Activated T-helper 17 cell treated with anti-CD3 and anti-CD28 coated beads, Interleukin-2, amount 50 U/mL, for 72 hours (primary cell): ENCODE data around the gene OLFM3. TPM values are rescaled to one million over a fixed set of nuclear protein-coding genes. Genes with fewer than 3 reads are reported as not detected.

Experiments
- ATAC-seq: fragments of 150-1000 bp; cut with Tn5 transposase; replicated peaks from 2 replicates; pipeline ENCODE4 v1.10.0; 2021; ENCODE audit warnings: mild to moderate bottlenecking, moderate library complexity
- H3K27ac Mint-ChIP-seq: one replicate; pipeline ENCODE4 v1.8.0; 2022; ENCODE audit warnings: mixed read lengths
- H3K27me3 Mint-ChIP-seq: one replicate; pipeline ENCODE4 v1.8.0; 2022; ENCODE audit warnings: mixed read lengths
- H3K36me3 Mint-ChIP-seq: one replicate; pipeline ENCODE4 v1.8.0; 2022; ENCODE audit warnings: low read depth, mild to moderate bottlenecking, mixed read lengths
- H3K4me1 Mint-ChIP-seq: one replicate; pipeline ENCODE4 v1.8.0; 2022; ENCODE audit warnings: mixed read lengths
- H3K4me3 Mint-ChIP-seq: one replicate; pipeline ENCODE4 v1.8.0; 2022; ENCODE audit warnings: mild to moderate bottlenecking, mixed read lengths
- H3K9me3 Mint-ChIP-seq: one replicate; pipeline ENCODE4 v1.8.0; 2022; ENCODE audit warnings: mixed read lengths
- total RNA-seq, 2 donors: library from RNA; stranded (reverse); gene quantifications; one replicate each; pipeline ENCODE4 v1.2.3, GENCODE V29; 2022

OLFM3 gene
- total RNA-seq, 2 donors from 2014 or later = not detected

DNA sequence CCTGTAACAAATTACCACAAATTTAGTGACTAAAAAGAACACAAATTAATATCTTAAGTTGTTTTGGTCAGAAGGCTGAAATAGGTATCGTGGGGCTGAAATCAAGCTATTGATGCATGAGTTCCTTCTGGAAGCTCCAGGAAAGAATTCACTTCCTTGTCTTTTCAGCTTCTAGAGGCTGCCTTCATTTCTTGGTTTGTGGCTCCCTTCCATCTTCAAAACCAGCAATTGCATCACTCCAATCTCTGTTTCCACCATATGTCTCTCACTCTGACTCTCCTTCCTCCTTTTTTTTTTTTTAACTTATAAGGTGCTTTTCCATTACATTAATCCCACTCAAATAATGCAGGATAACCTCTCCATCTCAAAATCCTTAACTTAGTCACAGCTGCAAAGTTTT lies 78.4 kb downstream of the OLFM3 start:
- Mint-ChIP-seq H3K27ac (no peak overlapping the region), H3K36me3 (no peaks in the 10 kb centered on the region), H3K4me1 (no peaks in the 10 kb centered on the region), H3K27me3 (no peaks in the 10 kb centered on the region), H3K4me3 (no peak overlapping the region), H3K9me3 (no peaks in the 10 kb centered on the region)
- ATAC-seq = no peak

DNA sequence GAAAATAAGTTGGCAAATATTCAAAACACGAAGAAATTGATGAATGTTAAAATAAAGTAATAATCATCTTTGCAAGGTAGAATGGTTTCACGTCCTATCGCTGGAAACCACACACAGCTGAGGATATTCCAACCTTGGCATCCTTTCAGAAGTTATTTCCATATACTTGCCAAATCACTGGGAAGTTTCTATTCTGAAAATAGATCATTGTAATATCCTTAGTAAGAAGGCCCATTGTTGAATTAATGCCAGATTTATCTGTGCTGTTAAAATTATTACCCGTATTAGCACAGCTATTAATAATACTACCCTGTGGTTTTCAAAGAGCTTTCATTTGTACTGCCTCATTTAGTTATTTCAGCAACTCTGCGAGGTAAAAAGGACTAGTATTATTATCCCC lies 81.1 kb downstream of the OLFM3 start:
- Mint-ChIP-seq H3K4me3 (no peak overlapping the region), H3K27ac (no peak overlapping the region), H3K4me1 (no peaks in the 10 kb centered on the region), H3K27me3 (no peaks in the 10 kb centered on the region), H3K36me3 (no peaks in the 10 kb centered on the region), H3K9me3 (no peaks in the 10 kb centered on the region)
- no peak for ATAC-seq

DNA sequence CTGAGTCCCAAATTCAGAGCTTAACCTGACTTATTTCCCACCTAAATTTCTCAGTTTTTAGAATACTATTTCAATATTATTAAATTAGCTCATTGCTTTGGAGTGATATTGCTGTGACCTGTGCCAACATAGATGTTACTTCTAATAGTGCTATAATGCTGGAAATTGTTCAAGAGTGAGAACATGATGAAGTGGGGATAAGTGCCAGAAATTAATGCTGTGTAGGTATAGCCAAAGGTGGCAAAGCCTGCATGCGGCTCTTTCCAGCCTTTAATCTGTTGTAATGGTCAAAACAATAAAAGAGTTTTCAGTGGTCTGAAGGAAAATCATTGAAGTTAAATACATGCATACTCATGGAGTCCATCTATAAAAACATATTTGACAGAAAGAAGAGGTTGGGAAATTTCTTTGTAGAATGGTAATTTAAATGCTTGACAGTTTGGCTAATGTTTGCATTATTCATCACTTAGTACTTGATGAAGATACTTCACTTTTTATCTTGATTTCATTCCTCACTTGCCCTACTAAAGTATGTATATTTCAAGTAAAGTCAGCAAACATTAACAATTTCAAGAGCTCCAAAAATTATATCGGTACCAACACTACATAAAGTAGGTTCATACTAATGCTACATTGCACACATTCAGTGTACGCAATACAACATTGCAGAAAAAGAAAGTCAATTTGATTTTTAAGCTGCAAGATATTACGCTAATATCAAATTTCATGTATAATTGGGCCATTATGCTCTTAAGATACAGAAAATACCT lies 82.1 kb downstream of the OLFM3 start:
- H3K4me3 Mint-ChIP-seq = no peak overlapping the region
- no peaks in the 10 kb centered on the region for H3K9me3 Mint-ChIP-seq
- no peak for ATAC-seq
- no peak overlapping the region for H3K27ac Mint-ChIP-seq
- no peaks in the 10 kb centered on the region for H3K36me3 Mint-ChIP-seq
- no peaks in the 10 kb centered on the region for H3K4me1 Mint-ChIP-seq
- no peaks in the 10 kb centered on the region for H3K27me3 Mint-ChIP-seq

DNA sequence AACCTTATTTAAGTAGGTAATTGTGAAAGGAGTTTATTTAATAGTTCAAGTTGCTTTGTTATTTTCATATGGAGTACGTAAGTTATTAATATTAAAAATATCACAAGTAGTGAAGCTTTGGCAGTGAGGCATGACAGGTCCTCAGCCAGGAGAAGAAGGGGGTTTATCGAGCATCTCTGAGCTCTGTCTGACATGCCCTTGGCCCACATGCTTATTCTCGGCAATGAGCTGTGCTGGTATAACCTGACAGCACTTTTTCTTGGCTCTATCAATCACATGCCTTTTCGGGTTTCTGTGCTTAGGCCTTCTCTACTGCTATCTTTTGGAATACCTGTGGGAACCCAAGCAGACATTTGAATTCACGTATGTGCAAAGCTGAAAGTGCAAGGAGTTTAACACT lies 84.8 kb downstream of the OLFM3 start:
- Mint-ChIP-seq H3K4me3 (no peak overlapping the region), H3K27me3 (no peaks in the 10 kb centered on the region), H3K36me3 (no peaks in the 10 kb centered on the region), H3K9me3 (peaks cover 4% of the 10 kb centered on the region), H3K27ac (no peak overlapping the region), H3K4me1 (no peaks in the 10 kb centered on the region)
- ATAC-seq = no peak

DNA sequence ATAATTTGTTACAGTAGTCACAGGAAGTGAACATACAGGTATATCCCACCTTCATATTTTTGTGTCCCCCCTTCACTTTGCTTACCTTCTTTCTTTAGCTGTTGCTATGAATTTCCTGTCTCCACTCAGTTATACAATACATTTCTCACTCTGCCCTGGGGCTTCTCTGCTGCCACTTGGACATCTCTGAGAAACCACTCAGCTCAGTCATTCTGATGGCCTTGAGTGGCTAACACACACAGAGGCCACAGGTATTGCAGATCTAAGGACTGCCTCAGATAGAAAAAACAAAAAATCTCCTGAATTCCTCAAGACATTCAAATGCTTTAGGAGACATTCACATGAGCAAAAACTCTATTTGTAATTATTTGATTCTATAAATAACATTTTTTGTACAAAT lies 87.7 kb downstream of the OLFM3 start:
- Mint-ChIP-seq H3K27me3 (no peaks in the 10 kb centered on the region), H3K27ac (no peak overlapping the region), H3K4me1 (no peaks in the 10 kb centered on the region), H3K4me3 (no peak overlapping the region), H3K36me3 (no peaks in the 10 kb centered on the region), H3K9me3 (peaks cover 4% of the 10 kb centered on the region)
- no peak for ATAC-seq

DNA sequence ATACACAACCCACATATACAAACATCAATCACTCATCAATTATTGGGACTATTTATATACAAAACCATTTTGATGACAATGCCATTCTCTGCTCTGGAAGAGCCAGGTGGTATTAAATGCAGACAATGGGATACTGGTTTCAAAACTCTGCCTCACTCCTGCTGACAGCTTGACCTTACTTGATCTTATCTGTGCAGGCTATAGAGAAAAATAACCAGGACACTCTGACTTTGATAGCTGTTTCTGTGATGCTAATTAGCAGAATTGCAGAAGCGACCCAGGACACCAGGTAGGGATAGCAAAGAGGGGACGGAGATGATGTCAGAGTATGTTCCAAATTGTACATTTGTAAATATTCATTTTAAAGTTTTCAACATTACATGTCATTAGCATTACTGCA lies 89.5 kb downstream of the OLFM3 start:
- Mint-ChIP-seq H3K4me1 (no peaks in the 10 kb centered on the region), H3K36me3 (no peaks in the 10 kb centered on the region), H3K27ac (no peak overlapping the region), H3K27me3 (no peaks in the 10 kb centered on the region), H3K9me3 (peaks cover 4% of the 10 kb centered on the region), H3K4me3 (no peak overlapping the region)
- ATAC-seq = no peak

DNA sequence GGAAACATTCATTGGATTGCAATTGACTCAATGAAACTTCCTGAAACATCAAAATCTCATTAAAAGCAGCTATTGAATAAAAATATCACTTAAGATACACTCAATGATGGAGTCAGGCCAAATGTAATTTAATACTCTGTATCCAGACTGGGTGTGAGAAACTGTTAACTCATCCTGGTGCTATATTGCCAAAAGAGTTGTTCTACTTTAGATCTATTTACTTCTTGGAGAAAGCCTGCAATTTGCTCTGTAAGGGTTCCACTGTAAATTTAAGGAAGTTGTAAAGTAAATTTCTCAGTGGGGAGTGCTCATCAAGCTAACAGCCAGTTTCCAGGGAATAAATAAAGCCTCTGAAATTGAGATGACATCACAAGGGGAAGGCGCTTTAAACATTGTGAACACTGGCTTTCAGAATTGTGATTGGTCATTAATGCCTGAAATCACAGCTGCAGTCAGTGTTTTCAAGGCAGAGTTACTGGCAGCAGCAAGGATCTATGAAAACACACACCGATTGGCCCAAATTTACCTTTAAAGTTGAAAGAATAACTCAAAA lies 91.4 kb downstream of the OLFM3 start:
- Mint-ChIP-seq H3K9me3 (peaks cover 4% of the 10 kb centered on the region), H3K4me3 (no peak overlapping the region), H3K27ac (no peak overlapping the region), H3K4me1 (no peaks in the 10 kb centered on the region), H3K36me3 (no peaks in the 10 kb centered on the region), H3K27me3 (no peaks in the 10 kb centered on the region)
- ATAC-seq = no peak

DNA sequence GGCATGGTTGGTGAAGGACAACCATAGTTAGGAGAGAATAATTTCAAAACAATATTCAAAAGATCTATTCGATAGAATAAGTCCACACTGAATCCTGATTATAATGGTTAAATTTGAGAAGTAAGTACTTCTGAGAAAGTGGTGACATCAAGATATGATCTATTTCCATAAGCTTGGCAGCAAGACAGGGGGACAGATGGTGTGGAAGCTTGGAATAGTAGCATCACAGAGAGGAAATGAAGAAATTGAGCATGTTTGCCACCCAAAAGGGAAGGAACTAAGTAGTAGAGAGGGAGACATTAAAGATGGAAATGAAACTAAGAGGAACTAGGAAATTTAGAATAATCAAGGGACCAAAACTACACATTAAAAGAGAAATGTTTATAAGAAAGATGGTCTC lies 94.5 kb downstream of the OLFM3 start:
- Mint-ChIP-seq H3K27me3 (no peaks in the 10 kb centered on the region), H3K36me3 (no peaks in the 10 kb centered on the region), H3K4me1 (no peaks in the 10 kb centered on the region), H3K27ac (no peak overlapping the region), H3K9me3 (no peaks in the 10 kb centered on the region), H3K4me3 (no peak overlapping the region)
- ATAC-seq = no peak

DNA sequence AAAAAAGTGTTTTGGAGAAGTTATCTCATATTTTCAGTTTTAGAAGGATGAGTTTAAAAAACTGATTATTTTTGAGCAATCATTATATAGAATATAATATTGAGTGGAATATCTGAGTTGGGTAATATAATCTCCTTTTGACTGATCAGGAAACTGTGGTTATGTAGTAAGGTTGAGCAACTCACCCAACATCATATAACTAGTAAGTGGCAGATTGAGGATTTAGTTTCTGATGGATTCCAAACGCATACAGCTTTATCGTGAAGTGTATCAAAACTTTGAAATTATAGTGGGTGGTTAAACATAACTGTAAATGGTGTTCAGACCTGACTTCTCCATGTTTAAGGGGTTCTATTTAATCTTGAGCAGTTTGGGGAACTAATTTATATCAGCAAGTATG lies 98.6 kb downstream of the OLFM3 start:
- Mint-ChIP-seq H3K36me3 (no peaks in the 10 kb centered on the region), H3K27ac (no peak overlapping the region), H3K27me3 (no peaks in the 10 kb centered on the region), H3K4me3 (no peak overlapping the region), H3K9me3 (no peaks in the 10 kb centered on the region), H3K4me1 (no peaks in the 10 kb centered on the region)
- ATAC-seq = no peak

DNA sequence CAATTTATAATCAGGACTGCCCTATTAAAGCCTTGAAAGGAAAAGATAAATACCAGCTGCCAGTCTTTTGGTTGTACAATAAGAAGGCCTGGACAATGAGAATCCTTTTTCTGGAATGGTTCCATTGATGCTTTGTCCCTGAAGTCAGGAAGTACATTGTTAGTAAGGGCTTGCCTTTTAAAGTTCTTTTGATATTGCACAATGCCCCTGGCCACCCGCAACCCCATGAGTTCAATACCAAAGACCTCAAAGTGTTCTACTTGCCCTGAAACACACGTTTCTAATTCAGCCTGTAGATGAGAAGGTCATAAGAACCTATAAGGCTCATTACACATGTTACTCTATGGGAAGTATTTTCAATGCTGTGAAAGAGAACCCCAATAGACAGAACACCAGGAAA lies 112.1 kb downstream of the OLFM3 start:
- H3K9me3 Mint-ChIP-seq = no peaks in the 10 kb centered on the region

DNA sequence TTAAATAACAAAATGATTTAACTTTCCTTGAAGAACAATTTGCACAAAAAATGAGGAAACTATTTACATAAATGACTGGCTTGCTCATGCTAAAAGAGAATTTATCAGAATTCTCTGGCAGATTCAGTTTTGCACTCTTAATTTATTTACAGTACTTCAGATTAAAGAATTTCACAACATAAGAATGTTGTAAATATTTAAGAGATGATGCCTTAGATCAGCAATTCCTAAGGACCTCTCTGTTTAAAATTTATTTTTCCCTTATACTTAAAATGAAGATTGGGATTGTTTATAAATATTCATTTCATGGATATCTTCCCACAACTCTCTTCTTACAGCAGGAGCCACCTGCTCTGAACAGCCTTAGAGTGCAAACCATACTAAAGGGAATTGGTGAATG lies 120.8 kb downstream of the OLFM3 start:
- H3K4me1 Mint-ChIP-seq = no peaks in the 10 kb centered on the region
- ATAC-seq = no peak
- no peak overlapping the region for H3K4me3 Mint-ChIP-seq
- H3K27ac Mint-ChIP-seq = no peak overlapping the region
- H3K27me3 Mint-ChIP-seq = no peaks in the 10 kb centered on the region
- H3K36me3 Mint-ChIP-seq = no peaks in the 10 kb centered on the region
- H3K9me3 Mint-ChIP-seq = no peaks in the 10 kb centered on the region

More for the DNA sequence above, 112.1 kb downstream of the OLFM3 start:
- H3K27me3 Mint-ChIP-seq = no peaks in the 10 kb centered on the region
- H3K36me3 Mint-ChIP-seq = no peaks in the 10 kb centered on the region
- ATAC-seq = no peak
- no peak overlapping the region for H3K27ac Mint-ChIP-seq
- no peak overlapping the region for H3K4me3 Mint-ChIP-seq
- no peaks in the 10 kb centered on the region for H3K4me1 Mint-ChIP-seq

DNA sequence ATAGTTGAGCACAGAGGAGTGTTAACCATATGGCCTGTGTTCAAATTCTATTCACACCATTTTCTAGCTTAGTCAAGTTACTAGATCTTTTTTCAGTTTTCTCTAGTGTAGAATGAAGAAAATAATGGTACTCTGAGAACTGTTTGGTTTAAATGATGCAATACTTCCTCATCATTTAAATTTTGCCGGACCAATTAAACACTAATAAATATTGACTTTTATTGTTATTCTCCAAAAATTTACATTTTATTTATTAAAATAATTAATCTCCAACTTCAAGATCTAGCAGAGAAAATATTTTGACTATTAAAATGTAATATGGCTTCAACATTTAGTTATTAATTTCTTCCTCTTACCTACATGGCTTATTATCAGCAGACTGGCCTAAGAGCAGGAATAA lies 123.1 kb downstream of the OLFM3 start:
- Mint-ChIP-seq H3K27ac (no peak overlapping the region), H3K4me3 (no peak overlapping the region), H3K9me3 (no peaks in the 10 kb centered on the region), H3K27me3 (no peaks in the 10 kb centered on the region), H3K4me1 (no peaks in the 10 kb centered on the region), H3K36me3 (no peaks in the 10 kb centered on the region)
- ATAC-seq = no peak

DNA sequence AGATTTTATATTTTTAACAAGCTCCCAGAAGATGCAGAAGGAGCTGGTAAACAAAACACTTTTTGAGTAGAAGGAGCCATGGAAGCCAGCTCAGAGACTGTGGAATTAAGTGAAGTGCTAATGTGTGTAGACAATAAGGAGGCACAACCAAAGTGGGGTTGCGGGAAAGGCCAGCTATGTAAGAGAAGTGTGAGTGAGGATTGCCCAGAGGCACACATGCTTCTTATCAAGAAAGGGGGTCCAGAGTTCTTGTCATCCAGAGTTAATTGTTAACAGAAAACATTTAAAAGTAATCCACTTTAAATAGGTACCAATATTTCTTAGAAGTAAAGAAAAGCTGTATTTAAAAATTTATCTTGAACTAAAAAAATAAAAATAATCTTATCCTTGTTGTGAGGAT lies 136.8 kb downstream of the OLFM3 start:
- no peaks in the 10 kb centered on the region for H3K9me3 Mint-ChIP-seq
- H3K27ac Mint-ChIP-seq = no peak overlapping the region
- no peak overlapping the region for H3K4me3 Mint-ChIP-seq
- H3K36me3 Mint-ChIP-seq = no peaks in the 10 kb centered on the region
- no peak for ATAC-seq
- H3K4me1 Mint-ChIP-seq = no peaks in the 10 kb centered on the region
- H3K27me3 Mint-ChIP-seq = no peaks in the 10 kb centered on the region

DNA sequence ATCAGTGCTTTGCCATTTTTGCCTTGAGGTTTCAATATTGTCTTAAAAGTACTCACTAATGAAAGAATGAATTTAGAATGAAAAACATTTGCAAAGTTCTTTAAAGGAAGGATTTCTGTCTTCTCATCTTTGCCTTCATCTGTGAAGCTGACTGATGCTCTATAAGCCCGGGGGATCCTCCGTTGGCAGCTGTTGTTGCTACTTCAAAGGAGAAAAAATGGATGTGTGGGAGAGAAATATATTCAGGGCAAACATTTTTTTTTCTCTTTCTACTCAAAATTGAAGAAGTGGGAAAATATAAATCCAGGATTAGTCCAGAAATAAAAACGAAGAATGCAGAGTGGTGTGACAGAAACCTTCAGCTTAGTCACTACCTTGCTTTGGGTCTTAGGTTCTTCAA lies 142.5 kb downstream of the OLFM3 start:
- no peaks in the 10 kb centered on the region for H3K9me3 Mint-ChIP-seq
- H3K4me3 Mint-ChIP-seq = no peak overlapping the region
- H3K27ac Mint-ChIP-seq = no peak overlapping the region
- H3K27me3 Mint-ChIP-seq = no peaks in the 10 kb centered on the region
- ATAC-seq = no peak
- H3K4me1 Mint-ChIP-seq = no peaks in the 10 kb centered on the region
- H3K36me3 Mint-ChIP-seq = no peaks in the 10 kb centered on the region

DNA sequence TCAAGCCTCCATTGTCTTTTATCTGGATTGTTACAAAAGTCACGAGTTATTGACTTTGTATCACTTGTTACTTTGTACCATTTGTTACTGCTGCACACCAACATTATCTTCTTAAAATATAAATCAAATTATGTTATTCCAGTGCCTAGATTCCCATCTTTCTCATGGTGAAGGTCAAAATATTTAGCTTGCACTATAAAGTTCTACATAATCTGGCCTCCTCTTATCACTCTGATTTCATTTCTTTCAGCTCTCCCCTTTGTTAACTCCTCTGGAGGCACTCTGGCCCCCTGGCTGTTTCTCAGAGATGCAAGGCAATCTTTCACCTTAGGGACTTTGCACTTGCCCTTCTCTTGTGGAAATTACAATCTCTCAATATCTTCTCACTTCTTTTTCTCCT lies 143.8 kb downstream of the OLFM3 start:
- Mint-ChIP-seq H3K36me3 (no peaks in the 10 kb centered on the region), H3K4me3 (no peak overlapping the region), H3K4me1 (no peaks in the 10 kb centered on the region), H3K27ac (no peak overlapping the region), H3K27me3 (no peaks in the 10 kb centered on the region), H3K9me3 (no peaks in the 10 kb centered on the region)
- ATAC-seq = no peak

DNA sequence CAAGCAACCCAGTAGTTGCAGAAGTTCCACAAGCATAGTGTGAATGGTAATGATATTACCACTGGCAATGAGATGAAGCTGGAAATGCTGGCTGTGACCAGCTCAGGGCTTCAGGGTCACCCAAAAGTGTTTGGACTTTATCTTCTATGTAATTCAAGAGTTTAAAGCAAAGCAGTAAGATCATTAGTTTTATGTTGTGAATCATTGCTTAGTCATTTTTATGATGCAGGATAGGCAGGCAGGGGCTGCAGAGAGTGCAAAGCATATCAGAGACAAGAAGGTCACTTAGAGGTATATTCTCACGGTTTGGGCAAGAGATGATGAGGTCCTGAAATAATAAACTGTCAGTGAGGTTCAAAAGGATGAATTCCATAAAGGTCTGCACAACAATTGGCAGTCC lies 147.4 kb downstream of the OLFM3 start:
- Mint-ChIP-seq H3K9me3 (no peaks in the 10 kb centered on the region), H3K27ac (no peak overlapping the region), H3K27me3 (no peaks in the 10 kb centered on the region), H3K36me3 (no peaks in the 10 kb centered on the region), H3K4me1 (no peaks in the 10 kb centered on the region), H3K4me3 (no peak overlapping the region)
- ATAC-seq = no peak
